HepG2 (cell line): ENCODE data around the gene ZNF222.

Source experiments
- CTCF ChIP-seq: sonication (generic); formaldehyde crosslinking; IDR thresholded peaks from 2 replicates; pipeline ENCODE4 v1.5.0; 2020; ENCODE audit warnings: mild to moderate bottlenecking, missing genetic modification reagents, moderate library complexity
- HNRNPH1 ChIP-seq: fragments of 200-400 bp; formaldehyde crosslinking; optimal IDR thresholded peaks from 2 replicates; pipeline ENCODE3; 2017; ENCODE audit warnings: mild to moderate bottlenecking, low read depth, low read length
- MXD4 ChIP-seq: IDR thresholded peaks from 2 replicates; pipeline ENCODE4 v1.6.1; 2016; ENCODE audit warnings: mild to moderate bottlenecking, missing biosample characterization, missing genetic modification reagents
- POLR2A ChIP-seq, 2 experiments: IDR thresholded peaks; 2 replicates each; pipeline ENCODE4 v1.6.1; 2011; ENCODE audit warnings: low read depth in 2 of 2, low read length in 2 of 2, mild to moderate bottlenecking in 1 of 2, moderate library complexity in 1 of 2; ENCODE audit not compliant: insufficient read depth in 1 of 2
- SP1 ChIP-seq, 2 experiments: fragments of 450-650 bp in 1 of 2; sonication (generic) in 1 of 2; formaldehyde crosslinking in 1 of 2; IDR thresholded peaks; 2 replicates each; pipeline versions ENCODE4 v1.4.0 to v1.6.1; 2016 to 2020; ENCODE audit warnings: missing genetic modification reagents in 1 of 2
- ZFX ChIP-seq: sonication (generic); formaldehyde crosslinking; IDR thresholded peaks from 2 replicates; pipeline ENCODE4 v1.4.0; 2020; ENCODE audit warnings: mild to moderate bottlenecking, low read depth, missing genetic modification reagents, moderate library complexity
- ZNF484 ChIP-seq: sonication (generic); formaldehyde crosslinking; IDR thresholded peaks from 2 replicates; pipeline ENCODE4 v1.5.1; 2020; ENCODE audit warnings: mild to moderate bottlenecking, low read depth, missing genetic modification reagents, borderline replicate concordance
- TF ChIP-seq, protein P1 (sequence below): sonication (generic); formaldehyde crosslinking; IDR thresholded peaks from 2 replicates; pipeline ENCODE4 v1.4.0; 2020; ENCODE audit warnings: missing genetic modification reagents

GRCh38 chr19:44019498-44019897 is 5.7 kb upstream of the ZNF222 start:
- TF ChIP-seq ZFX (no peak), POLR2A (IDR thresholded peaks at IDR 0.05; ENCODE audit: insufficient read depth in 1 of 2, low read depth in 2 of 2, low read length in 2 of 2) (no peak), HNRNPH1 (no peak), ZNF484 (no peak), CTCF (CRISPR knock-in tag) (no peak), MXD4 (CRISPR knock-in tag) (no peak), SP1 (IDR thresholded peaks at IDR 0.05) (no peak), SP1 (CRISPR knock-in tag; IDR thresholded peaks at IDR 0.05) (no peak)
- TF ChIP-seq, protein P1, sequence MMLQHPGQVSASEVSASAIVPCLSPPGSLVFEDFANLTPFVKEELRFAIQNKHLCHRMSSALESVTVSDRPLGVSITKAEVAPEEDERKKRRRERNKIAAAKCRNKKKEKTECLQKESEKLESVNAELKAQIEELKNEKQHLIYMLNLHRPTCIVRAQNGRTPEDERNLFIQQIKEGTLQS (CRISPR knock-in tag) = no peak
